Right ventricle myocardium superior (tissue), 1 donor: ENCODE measurements around the gene METTL22. TPM values are rescaled to one million over a fixed set of nuclear protein-coding genes. Genes with fewer than 3 reads are reported as not detected.

Source experiments
- ATAC-seq: fragments of 200-7000 bp; cut with Tn5 transposase; one replicate; pipeline ENCODE4 v1.9.1; 2020; ENCODE audit warnings: mild to moderate bottlenecking; ENCODE audit not compliant: poor library complexity
- DNase-seq: peaks from one replicate; pipeline ENCODE4 v3.0.0-alpha.2; 2020
- intact Hi-C: fragments of 100-400 bp; cut with DNase I; formaldehyde crosslinking; loops from one replicate; pipeline ENCODE4 v1.11.2; 2022
- total RNA-seq: library from RNA; stranded (reverse); fragmentation: NEBNext Ultra II Directional; extraction: Animal tissue kit (Norgen Biotek cat#: 25700); gene quantifications from one replicate; pipeline ENCODE4 v1.2.1, GENCODE V29; 2021
- donor health status: DM: no; HTN: yes; CAD: no; lungs with severe emphysema.

METTL22 gene
- total RNA-seq, 1 donor from 2014 or later, result 21.0 TPM

DNA sequence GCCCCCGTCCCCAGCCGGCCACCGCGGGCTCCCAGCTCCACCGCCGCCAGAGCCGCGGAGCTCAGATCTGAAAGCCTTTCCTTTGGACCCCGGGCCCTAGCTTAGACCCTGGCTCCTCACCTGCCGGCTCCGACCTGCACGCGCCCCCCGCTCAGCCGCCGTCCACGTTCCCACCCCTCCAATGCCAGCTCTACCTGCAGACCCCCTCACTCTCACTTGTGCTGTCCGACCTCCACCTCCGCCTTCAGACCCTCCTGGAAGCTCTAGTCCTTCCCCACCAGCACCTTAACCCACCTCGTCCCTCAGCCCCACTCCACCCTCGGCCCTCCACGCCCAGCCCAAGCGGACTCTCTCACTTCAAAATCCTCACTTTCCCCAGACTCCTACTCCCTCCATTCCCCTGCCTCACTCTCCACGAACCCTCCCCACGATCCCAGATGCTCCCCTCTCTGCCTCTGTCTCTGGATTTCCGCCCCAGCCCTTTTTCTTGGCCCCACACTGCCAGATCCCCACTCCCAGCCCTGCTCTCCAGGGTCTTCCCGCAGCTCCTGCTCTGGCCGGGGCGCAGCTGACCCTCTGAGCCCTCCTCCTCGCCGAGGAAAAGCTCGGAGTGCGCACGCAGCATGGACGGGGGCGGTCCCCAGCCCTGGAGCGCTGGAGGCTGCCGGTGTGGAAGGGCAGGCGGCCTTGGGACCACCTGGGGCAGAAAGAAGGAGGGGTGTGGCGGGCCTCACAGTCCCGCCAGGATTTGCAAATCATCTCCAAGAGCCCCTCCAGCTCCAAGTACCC lies 31.4 kb upstream of the METTL22 start, which contains the start of gene TMEM114:
TSS of gene TMEM114 (minus strand) at position 612 of the 789 bp plus-strand sequence. CDS start 673 bp downstream, outside the sequence.
- DNase-seq (no peak), ATAC-seq (no peak)
- intact Hi-C loops, result no loop called here

DNA sequence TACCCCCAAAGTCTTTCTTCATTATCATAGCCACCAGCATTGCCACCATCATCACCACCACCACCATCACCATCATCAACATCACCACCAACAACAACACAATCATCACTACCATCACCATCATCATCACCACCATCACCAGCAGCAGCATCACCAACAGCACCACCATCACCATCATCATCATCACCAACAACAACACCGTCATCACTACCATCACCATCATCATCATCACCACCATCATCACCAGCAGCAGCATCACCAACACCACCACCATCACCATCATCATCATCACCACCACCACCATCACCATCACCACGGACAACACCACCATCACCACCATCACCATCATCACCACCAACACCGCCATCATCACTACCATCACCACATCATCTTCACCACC lies 30.7 kb upstream of the METTL22 start:
- intact Hi-C loops, result no loop called here
- ATAC-seq (no peak), DNase-seq (no peak)

DNA sequence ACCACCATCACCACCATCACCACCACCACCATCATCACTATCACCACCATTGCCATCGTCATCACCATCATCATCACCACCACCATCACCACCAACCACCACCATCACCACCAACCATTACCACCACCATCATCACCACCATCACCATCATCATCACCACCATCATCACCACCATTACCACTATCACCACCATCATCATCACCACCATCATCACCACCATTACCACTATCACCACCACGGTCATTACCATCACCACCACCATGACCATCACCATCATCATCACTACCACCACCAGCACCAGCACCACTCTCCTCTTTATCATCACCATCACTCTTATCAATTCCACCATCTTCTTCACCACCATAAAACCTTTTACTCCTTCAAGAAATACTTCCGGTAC lies 30.0 kb upstream of the METTL22 start:
- ATAC-seq (no peak), DNase-seq (no peak)
- intact Hi-C loops, result no loop called here

DNA sequence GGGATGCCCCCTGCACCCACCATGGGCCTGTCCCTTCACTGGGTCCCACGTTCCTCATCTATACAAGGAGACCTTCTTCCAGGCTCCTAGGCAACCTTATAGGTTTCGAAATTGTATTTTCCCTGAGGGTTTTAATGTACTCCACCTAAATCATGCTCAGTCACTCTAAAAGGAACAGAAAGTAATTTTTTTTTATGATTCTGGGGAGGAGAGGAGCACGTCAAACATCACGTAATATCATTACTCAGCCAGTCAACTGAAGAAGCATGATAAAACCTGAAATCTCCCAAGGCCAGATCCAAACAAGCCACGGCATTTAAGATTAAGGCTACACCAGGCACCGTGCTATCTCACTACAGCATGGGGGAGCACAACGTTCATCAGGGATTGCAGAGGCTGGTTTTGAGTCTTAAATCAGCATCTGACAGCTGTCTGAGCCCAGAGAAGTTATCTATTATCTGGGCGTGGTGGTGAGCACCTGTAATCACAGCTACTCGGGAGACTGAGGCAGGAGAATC lies 27.3 kb upstream of the METTL22 start:
- DNase-seq, result no peak
- intact Hi-C loops, result no loop called here
- ATAC-seq, result no peak

DNA sequence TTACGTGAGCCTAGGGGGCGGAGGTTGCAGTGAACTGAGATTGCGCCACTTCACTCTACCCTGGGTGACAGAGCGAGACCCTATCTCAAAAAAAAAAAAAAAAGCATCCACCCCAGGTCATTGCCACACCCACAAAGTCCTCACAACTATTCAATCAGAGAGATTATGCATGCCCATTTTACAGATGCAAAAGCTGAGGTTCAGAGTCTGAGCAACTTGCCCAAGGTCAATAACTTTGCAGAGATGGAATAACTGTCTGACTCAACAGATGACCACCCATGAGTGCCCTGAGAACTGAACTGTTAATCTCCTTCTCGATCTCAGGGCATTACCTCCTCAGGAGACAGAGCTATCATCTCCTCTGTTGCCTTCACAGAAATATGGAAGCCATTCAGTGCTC lies 25.7 kb upstream of the METTL22 start:
- no peak for DNase-seq

DNA sequence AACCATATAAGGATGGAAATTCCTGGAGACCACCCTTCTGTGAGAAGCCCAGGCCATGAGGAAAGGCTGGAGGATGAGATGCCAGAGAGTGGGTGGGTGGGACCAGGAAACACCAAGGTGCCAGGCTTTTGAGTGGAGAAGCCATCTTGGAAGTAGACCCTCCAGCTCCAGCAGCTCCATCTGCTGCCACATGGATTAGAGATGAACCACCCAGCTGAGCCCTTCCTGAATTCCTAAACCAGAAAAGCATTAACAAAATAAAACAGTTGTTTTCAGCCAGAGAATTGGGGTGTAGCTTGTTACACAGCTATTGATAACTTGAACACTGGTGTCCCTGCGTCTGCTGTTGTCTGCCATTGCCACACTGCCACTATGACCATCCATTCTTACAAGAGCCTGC lies 24.9 kb upstream of the METTL22 start:
- DNase-seq (no peak), ATAC-seq (no peak)
- intact Hi-C loops, result no loop called here

More for the DNA sequence above, 25.7 kb upstream of the METTL22 start:
- no peak for ATAC-seq
- intact Hi-C loops, result no loop called here

DNA sequence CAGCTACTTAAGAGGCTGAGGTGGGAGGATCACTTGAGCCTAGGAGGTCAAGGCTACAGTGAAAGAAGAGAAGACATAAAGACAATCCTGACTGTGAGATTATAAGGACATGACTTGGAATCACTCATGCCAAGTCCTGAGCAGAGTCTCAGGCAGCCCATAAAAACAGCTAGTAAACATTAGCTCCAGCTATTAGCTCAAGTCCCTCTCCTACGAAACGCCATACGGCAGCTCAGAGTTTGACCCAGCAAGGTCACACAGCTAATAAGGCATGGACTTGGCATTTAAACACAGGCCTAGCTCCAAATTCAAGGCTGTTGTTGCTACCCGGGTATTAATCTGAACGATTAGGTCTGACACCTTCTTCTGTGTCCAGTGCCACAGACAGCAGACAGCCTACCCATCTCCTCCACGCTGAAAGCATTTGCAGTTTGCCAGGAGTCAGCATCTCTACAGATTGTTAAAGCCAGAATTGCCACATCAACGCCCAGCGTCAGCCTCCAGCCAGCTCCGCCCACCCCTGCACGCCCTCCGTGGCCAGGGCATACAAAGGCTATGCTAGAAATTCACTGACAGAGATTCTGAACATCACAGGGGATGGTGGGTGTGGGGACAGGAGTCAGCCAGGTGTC lies 21.2 kb upstream of the METTL22 start:
- ATAC-seq (no peak), DNase-seq (no peak)
- intact Hi-C loops, result no loop called here

DNA sequence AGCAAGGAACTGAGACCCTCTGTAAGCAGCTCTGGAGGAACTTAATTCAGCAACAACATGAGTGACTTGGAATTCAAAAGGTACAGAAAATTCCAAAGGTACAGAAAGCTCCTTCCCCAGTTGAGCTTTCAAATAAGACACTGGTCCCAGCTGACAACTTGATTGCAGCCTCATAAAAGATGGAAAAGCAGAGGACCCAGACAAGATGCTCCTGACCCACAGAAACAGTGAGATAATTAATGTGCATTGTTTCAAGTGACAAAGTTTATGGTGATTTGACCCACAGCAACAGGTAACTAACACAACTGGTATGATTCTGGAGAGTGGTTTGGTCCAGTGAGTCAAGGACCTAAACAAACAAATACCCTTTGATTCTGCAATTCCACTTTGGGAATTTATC lies 15.9 kb upstream of the METTL22 start:
- intact Hi-C loops, result no loop called here
- ATAC-seq, result no peak
- no peak for DNase-seq

DNA sequence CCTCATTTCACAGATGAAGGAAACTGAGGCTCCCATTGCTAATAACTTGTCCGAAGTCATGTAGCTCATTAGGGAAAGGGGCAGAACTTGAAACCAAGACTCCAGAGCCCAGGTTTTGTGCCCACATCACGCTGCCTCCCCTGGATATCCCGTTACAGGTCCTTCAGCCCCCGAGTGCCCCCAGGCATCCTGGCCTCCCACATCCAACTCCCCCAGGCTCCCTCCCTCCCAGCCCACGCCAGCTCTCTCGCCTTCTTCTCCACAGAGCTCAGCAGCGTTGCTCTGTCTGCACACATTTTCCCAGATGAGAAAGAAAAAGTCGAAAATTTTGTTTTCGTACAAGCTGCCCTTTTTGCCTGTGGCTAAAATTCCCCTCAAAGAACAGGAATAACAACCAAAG lies 14.3 kb upstream of the METTL22 start:
- intact Hi-C loops, result no loop called here
- no peak for DNase-seq

DNA sequence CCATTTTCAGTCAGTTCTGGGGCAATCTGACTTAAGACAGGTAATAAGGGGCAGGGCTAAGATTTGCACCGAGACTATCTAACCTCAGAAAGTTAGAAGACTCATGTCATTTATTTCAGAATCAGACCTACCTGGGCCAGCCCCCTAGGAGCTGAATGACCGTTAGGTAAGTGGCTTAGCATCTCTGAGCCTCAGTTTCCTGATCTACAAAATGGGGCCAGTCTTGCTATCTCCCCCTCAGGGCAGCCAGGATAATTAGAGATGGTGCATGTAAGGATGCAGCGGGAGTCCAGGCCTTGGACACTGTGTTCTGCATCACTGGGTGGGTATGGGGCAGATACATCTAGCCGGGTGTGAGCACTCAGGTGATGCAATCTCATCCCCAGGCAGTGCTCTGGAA lies 10.4 kb upstream of the METTL22 start:
- DNase-seq (no peak), ATAC-seq (no peak)
- intact Hi-C loops, result no loop called here

More for the DNA sequence above, 14.3 kb upstream of the METTL22 start:
- no peak for ATAC-seq

DNA sequence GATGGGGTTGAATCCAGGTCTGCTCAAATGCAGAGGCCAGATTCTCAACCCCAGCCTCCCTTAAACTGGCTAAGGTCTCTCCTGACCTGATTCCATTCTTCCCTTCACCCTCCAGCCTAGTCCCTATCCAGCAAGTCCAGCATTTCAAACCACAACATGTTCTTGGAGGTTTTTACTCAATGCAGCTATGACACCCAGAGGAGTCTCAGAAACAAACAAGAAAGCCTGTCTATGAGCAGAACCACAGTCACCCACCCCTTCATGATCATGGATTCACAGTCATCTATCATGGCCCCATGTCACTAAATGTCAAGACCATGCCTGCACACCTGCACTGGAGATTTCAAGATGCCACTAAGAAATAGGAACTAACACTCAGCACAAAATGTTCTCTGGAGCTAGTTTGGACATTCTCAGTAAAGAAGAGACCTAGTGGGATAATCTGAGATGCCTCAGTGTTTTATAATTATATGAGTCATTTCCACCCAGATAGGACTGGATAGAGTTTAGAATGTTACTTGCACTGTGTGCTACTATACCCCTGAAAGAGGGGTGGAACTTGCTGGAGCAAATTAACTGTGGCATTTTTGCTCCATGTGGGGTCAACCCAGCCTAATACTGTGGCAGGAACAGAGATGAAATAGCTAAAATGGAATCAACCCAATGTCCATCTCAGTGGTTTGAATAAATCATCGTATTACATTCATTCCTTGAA lies 9.5 kb upstream of the METTL22 start:
- ATAC-seq, result no peak
- intact Hi-C loops, result no loop called here

DNA sequence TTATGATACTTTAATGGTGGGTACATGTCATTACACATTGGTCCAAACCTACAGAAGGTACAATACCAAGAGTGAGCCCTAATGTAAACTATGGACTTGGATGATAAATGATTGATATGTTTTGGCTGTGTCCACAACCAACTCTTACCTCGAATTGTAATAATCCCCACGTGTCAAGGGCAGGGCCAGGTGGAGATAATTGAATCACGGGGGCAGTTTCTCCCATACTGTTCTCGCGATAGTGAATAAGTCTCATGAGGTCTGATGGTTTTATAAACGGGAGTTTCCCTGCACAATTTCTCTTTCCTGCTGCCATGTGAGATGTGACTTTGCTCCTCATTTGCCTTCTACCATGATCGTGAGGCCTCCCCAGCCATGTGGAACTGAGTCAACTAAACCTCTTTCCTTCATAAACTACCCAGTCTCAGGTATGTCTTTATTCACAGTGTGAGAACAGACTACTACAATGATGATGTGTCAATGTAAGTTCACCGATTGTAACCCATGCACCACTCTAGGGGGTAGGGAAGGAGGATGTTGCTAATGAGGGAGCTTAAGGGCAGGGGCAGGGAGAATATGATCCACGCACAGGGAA lies 7.0 kb upstream of the METTL22 start:
- DNase-seq (no peak), ATAC-seq (no peak)
- intact Hi-C loops, result no loop called here

More for the DNA sequence above, 9.5 kb upstream of the METTL22 start:
- DNase-seq, result no peak

DNA sequence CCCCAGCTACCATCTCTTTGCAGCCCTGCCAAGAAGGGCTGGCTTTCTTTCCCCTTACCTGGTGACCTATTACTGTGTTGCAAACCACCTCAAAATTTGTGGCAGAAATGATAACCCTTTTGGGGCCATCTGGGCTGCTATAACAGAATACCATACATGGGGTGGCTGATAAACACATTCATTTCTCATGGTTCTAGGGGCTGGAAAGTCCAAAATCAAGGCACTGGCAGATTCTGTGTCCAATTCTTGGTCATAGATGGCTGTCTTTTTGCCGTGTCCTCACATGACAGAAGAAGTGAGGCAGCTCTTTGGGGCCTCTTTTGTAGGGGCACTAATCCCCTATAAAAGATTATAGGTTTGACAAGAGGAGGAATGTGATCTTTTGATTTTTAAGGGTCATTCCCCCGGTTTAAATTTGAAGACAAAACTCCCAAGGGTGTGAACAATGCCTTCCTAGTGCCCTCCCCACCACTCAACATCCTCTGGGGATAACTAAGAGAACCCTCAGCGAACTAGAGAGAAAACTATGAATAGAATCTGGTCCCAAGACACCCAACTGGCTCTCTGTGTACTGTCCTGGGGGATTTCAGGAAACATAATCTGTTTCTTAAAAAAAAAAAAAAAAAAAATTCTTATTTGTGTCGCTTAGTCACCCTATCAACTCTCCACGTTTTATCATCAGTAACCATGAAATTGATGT lies 1.7 kb upstream of the METTL22 start:
- DNase-seq, result no peak
- ATAC-seq, result no peak
- intact Hi-C loops, result no loop called here

DNA sequence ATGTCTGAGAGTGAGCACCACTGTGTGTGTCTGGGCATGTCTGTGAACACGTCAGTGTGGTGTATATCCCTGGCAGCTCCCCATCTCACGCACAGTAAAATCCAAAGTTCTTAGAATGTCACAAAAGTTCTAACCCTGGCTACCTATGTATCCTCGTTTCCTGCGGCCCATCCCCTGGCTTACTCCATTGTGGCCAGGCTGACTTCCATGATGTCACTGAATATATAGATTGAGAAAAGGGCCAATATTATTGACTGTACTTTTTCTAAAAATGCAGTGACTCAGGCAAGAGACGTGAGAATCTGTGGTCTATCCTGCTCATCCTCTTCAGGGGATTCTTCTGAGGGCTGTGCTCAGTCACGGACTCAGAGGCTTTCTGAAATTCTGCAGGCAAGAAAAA lies 963 bp upstream of the METTL22 start:
- DNase-seq, result no peak
- intact Hi-C loops, result no loop called here
- ATAC-seq, result no peak

DNA sequence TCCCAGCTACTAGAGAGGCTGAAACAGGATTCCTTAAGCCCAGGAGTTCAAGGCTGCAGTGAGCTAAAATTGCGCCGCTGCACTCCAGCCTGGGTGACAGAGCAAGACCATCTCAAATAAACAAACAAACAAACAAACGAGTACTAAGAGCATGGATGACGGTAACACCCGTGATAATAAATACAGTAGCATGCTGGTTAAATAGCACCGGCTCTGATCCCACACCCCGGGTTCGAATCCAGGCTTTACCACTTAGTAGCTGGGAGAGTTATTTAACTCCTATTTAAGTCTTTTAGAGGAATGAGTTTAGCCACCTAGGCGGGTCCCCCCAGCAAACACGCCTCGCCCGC lies 301 bp upstream of the METTL22 start:
- ATAC-seq, result no peak
- DNase-seq, result no peak
- intact Hi-C loops, result no loop called here

DNA sequence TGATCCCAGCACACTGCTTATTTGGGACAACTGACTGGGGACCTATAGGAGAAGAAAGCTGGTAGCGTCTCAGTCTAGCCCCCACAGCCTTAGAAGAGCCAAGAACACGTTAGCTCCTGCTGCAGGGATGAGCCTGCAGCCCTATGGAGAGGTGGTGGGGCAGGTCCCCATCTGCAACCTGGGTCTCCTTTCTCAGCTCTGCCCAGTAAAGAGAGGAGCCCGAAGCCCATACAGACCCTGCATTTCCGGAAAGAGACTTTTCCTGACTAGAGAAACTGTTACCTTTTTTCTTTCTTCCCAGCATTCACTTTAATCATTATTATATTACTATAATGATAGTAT lies 788 bp downstream of the METTL22 start:
- intact Hi-C loops, result no loop called here
- DNase-seq (no peak), ATAC-seq (peak; percentile 20)

DNA sequence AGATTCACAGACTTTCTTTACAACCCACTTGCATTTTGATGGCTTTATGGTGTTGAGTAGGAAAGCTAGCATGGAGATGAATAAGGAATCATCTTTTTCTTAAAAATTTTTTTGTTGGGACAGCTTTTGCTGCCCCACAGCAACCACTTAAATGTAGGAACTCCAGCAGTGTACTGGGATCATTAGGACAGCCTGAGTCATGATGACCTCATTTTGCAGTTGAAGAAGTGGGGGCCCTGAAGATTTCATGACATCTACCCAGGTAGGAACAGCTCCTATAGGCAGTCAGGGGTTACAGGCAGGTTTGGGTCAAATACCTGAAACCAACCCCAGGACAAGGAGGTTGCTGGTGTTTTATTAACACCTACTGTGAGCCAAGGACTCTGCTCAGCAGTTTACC lies 2.1 kb downstream of the METTL22 start:
- intact Hi-C loops, result no loop called here
- ATAC-seq, result no peak
- no peak for DNase-seq

DNA sequence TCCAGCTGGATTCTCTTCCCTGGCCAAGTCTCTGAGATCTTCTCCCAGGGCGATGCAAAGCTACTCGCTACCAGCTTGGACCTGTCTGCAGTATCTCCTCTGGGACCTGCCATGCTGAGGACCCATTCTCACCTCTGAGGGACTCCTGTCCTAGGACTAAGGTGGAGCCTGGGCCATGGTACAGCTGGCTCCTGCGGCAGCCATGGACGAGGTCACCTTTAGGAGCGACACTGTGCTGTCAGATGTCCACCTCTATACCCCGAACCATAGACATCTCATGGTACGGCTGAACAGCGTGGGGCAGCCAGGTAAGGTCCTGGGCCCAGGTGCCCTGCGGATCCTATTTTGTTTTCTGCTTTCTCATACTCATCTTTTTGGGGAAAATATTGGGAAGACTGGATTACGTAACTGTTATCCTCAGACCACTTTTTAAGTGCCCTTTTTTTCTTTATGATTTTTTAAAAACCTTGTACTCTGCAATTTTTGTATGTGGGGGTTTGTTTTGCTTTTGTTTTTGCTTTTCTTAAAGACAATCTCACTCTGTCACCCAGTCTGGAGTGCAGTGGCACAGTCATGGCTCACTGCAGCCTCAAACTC lies 4.1 kb downstream of the METTL22 start:
- intact Hi-C loops, result no loop called here
- ATAC-seq, result no peak
- no peak for DNase-seq
